Cardiac muscle cell (in vitro differentiated cells and primary cell): ENCODE measurements around the gene SLC39A8. TPM values are rescaled to one million over a fixed set of nuclear protein-coding genes. Genes with fewer than 3 reads are reported as not detected.
"Not testable (repeated sequence)": the region's sequence is repeated elsewhere in the genome, so short reads cannot be mapped to it uniquely, and the experiment has no call there.

Source experiments
- DNase-seq, 2 donors: peaks; one replicate each; pipeline versions ENCODE4 v3.0.0 to v3.0.0-alpha.2; 2010 to 2017; ENCODE audit warnings: low read depth in 1 of 2, low spot score in 1 of 2
- H3K27ac ChIP-seq: fragments of 200-600 bp; sonication (generic); 2 replicates; pipeline ENCODE4 v1.5.1; 2016
- H3K27me3 ChIP-seq: fragments of 200-600 bp; sonication (generic); 2 replicates; pipeline ENCODE4 v1.6.0; 2016; ENCODE audit warnings: control low read depth
- H3K36me3 ChIP-seq: fragments of 200-600 bp; sonication (generic); 2 replicates; pipeline ENCODE4 v1.5.1; 2016; ENCODE audit warnings: control low read depth
- H3K4me1 ChIP-seq: fragments of 200-600 bp; sonication (generic); 2 replicates; pipeline ENCODE4 v1.8.1; 2017; ENCODE audit warnings: low read depth, mild to moderate bottlenecking, mixed run types
- H3K4me3 ChIP-seq: fragments of 200-600 bp; sonication (generic); 2 replicates; pipeline ENCODE4 v1.5.1; 2016; ENCODE audit warnings: mild to moderate bottlenecking
- H3K9me3 ChIP-seq: fragments of 200-600 bp; sonication (generic); 2 replicates; pipeline ENCODE4 v1.5.1; 2017; ENCODE audit warnings: low read depth, mild to moderate bottlenecking, control low read depth
- polyA plus RNA-seq: library from polyadenylated mRNA; unstranded; fragments of >200 nt; fragmentation: Nextera tagmentation; extraction: Ambion mirVana; gene quantifications from 2 replicates; pipeline ENCODE4 v1.2.1, GENCODE V29; 2016
- total RNA-seq: library from RNA; depleted of rRNA; stranded (reverse); fragments of >200 nt; gene quantifications from 2 replicates; pipeline ENCODE4 v1.2.3, GENCODE V29; 2016
- TF ChIP-seq, protein P1 (sequence below): IDR thresholded peaks from 2 replicates; pipeline ENCODE4 v1.5.1; 2012; ENCODE audit warnings: low read depth, mild to moderate bottlenecking, low read length

Gene SLC39A8
- total and polyA plus RNA-seq, 2 experiments from 2014 or later = 18.5 to 20.4 TPM

DNA sequence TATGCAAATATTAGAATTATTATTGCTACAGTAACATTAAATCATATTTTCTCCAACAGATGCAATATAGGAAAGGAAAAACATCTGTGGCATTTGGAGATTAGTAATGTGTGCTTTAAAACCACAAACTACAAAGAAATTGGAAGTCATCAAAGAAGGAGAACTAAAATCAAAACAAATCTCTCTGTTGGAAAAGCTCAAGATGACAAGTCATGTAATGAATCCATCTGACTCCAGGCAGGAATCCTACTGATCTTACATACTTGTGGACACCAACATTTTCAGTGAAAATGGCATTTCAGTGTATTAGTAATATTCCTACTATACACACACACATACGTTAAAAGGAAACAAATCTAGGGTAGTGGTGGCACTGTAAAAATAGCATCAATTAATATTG is 98.2 kb downstream of the SLC39A8 start:
- no peaks in the 10 kb centered on the region for H3K4me1 ChIP-seq
- H3K36me3 ChIP-seq = no peaks in the 10 kb centered on the region
- no peak overlapping the region for H3K4me3 ChIP-seq
- no peaks in the 10 kb centered on the region for H3K9me3 ChIP-seq
- no peak overlapping the region for H3K27ac ChIP-seq
- TF ChIP-seq, protein P1, sequence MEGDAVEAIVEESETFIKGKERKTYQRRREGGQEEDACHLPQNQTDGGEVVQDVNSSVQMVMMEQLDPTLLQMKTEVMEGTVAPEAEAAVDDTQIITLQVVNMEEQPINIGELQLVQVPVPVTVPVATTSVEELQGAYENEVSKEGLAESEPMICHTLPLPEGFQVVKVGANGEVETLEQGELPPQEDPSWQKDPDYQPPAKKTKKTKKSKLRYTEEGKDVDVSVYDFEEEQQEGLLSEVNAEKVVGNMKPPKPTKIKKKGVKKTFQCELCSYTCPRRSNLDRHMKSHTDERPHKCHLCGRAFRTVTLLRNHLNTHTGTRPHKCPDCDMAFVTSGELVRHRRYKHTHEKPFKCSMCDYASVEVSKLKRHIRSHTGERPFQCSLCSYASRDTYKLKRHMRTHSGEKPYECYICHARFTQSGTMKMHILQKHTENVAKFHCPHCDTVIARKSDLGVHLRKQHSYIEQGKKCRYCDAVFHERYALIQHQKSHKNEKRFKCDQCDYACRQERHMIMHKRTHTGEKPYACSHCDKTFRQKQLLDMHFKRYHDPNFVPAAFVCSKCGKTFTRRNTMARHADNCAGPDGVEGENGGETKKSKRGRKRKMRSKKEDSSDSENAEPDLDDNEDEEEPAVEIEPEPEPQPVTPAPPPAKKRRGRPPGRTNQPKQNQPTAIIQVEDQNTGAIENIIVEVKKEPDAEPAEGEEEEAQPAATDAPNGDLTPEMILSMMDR = no peak
- no peaks in the 10 kb centered on the region for H3K27me3 ChIP-seq
- no peak for DNase-seq

DNA sequence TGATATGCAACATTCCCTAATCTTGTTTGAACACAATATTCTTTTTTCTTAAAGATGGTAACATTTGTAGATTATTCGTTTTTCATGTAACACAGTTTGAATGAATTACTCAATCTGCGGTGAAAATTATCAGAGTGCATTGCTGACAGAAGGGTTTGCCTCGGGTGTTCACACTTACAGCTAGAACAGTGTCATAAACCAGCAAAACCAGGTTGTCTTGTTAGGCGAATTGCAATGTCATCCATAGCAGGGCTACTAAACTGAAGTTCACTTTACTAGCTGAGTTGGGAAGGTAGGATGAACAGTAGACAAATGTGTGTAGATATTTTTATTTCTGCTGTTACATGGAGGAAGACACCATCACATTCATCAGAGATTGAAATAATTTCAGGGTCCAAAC is 98.9 kb downstream of the SLC39A8 start:
- Histone ChIP-seq H3K4me3 (no peak overlapping the region), H3K36me3 (no peaks in the 10 kb centered on the region), H3K4me1 (no peaks in the 10 kb centered on the region), H3K27ac (no peak overlapping the region), H3K9me3 (no peaks in the 10 kb centered on the region), H3K27me3 (no peaks in the 10 kb centered on the region)
- DNase-seq = no peak
- TF ChIP-seq, protein P1 = no peak

DNA sequence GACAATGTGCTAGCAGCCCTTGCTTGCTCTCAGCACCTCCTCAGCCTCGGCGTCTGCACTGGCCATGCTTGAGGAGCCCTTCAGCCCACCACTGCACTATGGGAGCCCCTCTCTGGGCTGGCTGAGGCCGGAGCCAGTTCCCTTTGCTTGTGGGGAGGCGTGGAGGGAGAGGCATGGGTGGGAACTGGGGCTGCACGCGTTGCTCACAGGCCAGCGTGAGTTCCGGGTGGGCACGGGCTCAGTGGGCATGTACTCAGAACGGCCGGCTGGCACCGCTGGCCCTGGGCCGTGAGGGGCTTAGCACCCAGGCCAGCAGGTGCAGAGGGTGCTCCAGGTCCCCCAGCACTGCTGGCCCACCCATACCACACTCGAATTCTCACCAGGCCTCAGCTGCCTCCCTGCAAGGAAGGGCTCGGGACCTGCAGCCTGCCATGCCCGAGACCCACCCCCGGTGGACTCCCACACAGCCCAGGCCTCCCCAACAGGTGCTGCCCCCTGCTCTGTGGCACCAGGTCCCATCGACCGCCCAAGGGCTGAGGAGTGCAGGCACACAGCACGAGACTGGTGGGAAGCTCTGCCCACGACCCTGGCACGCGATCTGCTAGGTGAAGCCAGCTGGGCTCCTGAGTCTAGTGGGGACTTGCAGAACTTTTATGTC is 100.3 kb downstream of the SLC39A8 start:
- H3K27me3 ChIP-seq = no peaks in the 10 kb centered on the region
- H3K36me3 ChIP-seq = no peaks in the 10 kb centered on the region
- no peak for DNase-seq
- H3K9me3 ChIP-seq = no peaks in the 10 kb centered on the region
- H3K27ac ChIP-seq = no peak overlapping the region
- no peak overlapping the region for H3K4me3 ChIP-seq
- TF ChIP-seq, protein P1 = no peak
- no peaks in the 10 kb centered on the region for H3K4me1 ChIP-seq

DNA sequence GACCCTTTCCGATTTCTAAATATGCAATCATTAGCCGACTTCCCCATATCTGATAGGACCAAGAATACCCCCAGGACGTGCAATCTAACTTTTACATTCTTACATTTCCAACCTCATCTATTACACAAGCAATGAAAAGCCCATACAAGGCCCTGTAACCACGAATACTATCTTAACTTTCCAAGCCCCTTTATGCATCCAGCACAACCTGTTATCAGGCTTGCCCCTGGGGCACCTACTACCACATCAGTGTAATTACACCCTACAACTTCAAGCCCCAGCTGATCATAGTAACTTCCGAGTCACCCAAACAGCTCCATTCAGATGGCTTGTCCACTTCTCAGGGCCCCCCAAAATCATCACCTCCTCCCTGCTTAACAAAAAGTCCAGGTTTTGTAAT is 102.0 kb downstream of the SLC39A8 start:
- H3K4me3 ChIP-seq, DNase-seq, H3K4me1 ChIP-seq, H3K9me3 ChIP-seq, H3K27me3 ChIP-seq, H3K27ac ChIP-seq, H3K36me3 ChIP-seq: not testable (repeated sequence)

DNA sequence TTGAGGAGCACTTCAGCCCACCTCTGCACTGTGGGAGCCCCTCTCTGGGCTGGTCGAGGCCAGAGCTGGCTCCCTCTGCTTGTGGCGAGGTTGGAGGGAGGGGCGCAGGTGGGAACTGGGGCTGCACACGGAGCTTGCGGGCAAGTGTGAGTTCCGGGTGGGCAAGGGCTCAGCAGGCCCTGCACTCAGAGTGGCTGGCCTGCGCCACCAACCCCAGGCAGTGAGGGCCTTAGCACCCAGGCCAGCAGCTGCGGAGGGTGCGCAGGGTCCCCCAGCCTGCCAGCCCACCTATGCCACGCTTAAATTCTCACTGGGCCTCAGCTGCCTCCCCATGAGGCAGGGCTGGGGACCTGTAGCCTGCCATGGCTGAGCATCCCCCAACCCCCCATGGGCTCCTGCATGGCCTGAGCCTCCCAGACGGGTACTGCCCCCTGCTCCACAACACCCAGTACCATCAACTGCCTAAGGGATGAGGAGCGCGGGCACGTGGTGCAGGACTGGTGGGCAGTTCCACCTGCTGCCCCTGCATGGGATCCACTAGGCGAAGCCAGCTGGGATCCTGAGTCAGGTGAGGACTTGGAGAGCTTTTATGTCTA is 110.9 kb downstream of the SLC39A8 start:
- TF ChIP-seq, protein P1 = no peak
- H3K27ac ChIP-seq = no peak overlapping the region
- no peaks in the 10 kb centered on the region for H3K4me1 ChIP-seq

DNA sequence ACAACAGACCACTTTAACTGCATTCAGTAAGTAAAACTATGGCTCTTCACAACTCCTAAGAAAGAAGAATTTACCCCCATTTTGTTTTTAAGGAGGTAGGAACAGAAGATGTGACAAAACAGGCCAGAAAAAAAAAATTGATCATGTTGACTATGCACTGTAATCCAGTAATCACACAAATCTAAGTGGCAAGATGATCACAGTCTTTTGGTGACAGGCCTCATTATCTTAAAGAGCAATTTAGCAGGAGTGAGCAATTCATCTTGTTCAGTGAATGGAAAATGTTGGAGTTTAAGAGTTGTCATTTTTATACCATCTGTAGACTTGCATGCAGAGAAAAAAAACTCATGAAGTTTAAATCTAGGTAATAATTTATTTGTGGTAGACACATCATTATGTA is 115.1 kb downstream of the SLC39A8 start:
- Histone ChIP-seq H3K27me3 (no peaks in the 10 kb centered on the region), H3K36me3 (no peaks in the 10 kb centered on the region), H3K9me3 (no peaks in the 10 kb centered on the region), H3K27ac (no peak overlapping the region), H3K4me3 (no peak overlapping the region), H3K4me1 (no peaks in the 10 kb centered on the region)
- no peak for DNase-seq
- TF ChIP-seq, protein P1 = no peak

More for the DNA sequence above, 110.9 kb downstream of the SLC39A8 start:
- DNase-seq = no peak
- Histone ChIP-seq H3K9me3 (no peaks in the 10 kb centered on the region), H3K36me3 (no peaks in the 10 kb centered on the region), H3K4me3 (no peak overlapping the region), H3K27me3 (no peaks in the 10 kb centered on the region)
